ENCODE measurements around the gene FOS.

GRCh38 chr14:75258803-75259509 is 19.7 kb upstream of the FOS start:
- TF ChIP-seq CTCF (IDR thresholded peaks at IDR 0.05): no peak
- TF ChIP-seq EZH2 (IDR thresholded peaks at IDR 0.05; ENCODE audit: borderline replicate concordance, insufficient read depth, low read depth, low read length, poor library complexity, severe bottlenecking): no peak
